Measurements from ENCODE around the gene NUB1.

DNA sequence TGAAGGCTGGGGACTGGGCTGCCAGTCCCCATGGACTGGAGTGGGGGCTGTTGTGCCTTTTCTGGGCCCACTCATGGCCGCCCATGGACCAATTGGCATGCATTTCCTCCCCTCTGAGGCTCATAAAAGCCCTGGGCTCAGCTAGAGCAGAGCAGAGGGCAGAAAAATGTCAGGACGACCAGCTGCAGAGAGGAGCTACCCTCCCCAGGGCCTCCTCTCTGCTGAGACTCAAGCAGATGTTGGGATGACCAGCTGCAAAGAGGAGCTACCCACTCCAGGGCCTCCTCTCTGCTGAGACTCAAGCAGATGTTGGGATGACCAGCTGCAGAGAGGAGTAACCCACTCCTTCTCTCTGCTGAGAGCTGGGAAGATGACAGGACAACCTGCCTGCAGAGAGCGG is 20.3 kb upstream of the NUB1 start:
- TF ChIP-seq CTCF (conservative IDR thresholded peaks at IDR 0.05 in 1 of 2, IDR thresholded peaks at IDR 0.05 in 1 of 2; ENCODE audit: extremely low read depth in 1 of 2, insufficient read depth in 1 of 2, low read depth in 1 of 2, low read length in 2 of 2) (no peak), EZH2 (IDR thresholded peaks at IDR 0.05; ENCODE audit: borderline replicate concordance, low read length) (no peak)
